ENCODE measurements around the gene ABCC6.
"Not testable (repeated sequence)": the region's sequence is repeated elsewhere in the genome, so short reads cannot be mapped to it uniquely, and the experiment has no call there.

ABCC6 gene

GRCh38 chr16:16107839-16108238, 115.5 kb downstream of the ABCC6 start (continued):
- TF ChIP-seq, protein P1, sequence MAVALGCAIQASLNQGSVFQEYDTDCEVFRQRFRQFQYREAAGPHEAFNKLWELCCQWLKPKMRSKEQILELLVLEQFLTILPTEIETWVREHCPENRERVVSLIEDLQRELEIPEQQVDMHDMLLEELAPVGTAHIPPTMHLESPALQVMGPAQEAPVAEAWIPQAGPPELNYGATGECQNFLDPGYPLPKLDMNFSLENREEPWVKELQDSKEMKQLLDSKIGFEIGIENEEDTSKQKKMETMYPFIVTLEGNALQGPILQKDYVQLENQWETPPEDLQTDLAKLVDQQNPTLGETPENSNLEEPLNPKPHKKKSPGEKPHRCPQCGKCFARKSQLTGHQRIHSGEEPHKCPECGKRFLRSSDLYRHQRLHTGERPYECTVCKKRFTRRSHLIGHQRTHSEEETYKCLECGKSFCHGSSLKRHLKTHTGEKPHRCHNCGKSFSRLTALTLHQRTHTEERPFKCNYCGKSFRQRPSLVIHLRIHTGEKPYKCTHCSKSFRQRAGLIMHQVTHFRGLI (tag by site-specific recombination; IDR thresholded peaks at IDR 0.05) = no peak
- TF ChIP-seq ZNF654 (tag by site-specific recombination; IDR thresholded peaks at IDR 0.05; ENCODE audit: low read depth) (no peak), ZSCAN30 (tag by site-specific recombination; IDR thresholded peaks at IDR 0.05) (no peak)

DNA sequence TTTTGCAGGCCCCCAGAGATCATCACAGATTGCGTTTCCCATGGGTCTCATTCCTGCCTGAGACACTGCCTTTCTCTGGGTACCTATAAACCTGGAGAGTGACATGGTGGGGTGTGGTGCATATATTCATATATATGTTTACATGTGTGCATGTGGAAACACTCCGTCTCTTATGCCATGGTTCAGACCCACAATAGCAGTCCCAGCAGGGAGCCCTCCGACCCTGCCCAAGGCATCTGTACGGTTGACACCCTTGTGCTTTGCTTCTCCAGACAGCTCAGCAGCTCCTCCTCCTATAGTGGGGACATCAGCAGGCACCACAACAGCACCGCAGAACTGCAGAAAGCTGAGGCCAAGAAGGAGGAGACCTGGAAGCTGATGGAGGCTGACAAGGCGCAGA, 116.8 kb downstream of the ABCC6 start:
- POLR2A ChIA-PET = no interaction called here
- CTCF ChIA-PET = interaction anchor here (0.7 kb wide), 1 partner anchor 8 kb away, joined by 3 read pairs; no protein-coding TSS in a partner anchor
- Histone ChIP-seq H3K4me3 (ENCODE audit: low read depth, low read length) (no peak overlapping the region), H3K4me1 (ENCODE audit: control insufficient read depth, insufficient read depth, low read length) (no peaks in the 10 kb centered on the region), H3K27ac (ENCODE audit: extremely low read depth, low read depth, low read length) (no peak overlapping the region), H3K9me3 (ENCODE audit: control insufficient read depth, insufficient read depth, low read depth, low read length) (no peaks in the 10 kb centered on the region), H3K36me3 (ENCODE audit: control insufficient read depth in 2 of 2, insufficient read depth in 1 of 2, low read length in 2 of 2) (peaks cover 13 to 68% of the 10 kb centered on the region in 2 experiments; a peak in 2 of 3 replicates)
- TF ChIP-seq ZNF830 (tag by site-specific recombination; IDR thresholded peaks at IDR 0.05; ENCODE audit: low read depth) (no peak), ZNF677 (tag by site-specific recombination; IDR thresholded peaks at IDR 0.05) (no peak), ZNF626 (tag by site-specific recombination; IDR thresholded peaks at IDR 0.05) (no peak), SCRT2 (tag by site-specific recombination; IDR thresholded peaks at IDR 0.05) (no peak)

DNA sequence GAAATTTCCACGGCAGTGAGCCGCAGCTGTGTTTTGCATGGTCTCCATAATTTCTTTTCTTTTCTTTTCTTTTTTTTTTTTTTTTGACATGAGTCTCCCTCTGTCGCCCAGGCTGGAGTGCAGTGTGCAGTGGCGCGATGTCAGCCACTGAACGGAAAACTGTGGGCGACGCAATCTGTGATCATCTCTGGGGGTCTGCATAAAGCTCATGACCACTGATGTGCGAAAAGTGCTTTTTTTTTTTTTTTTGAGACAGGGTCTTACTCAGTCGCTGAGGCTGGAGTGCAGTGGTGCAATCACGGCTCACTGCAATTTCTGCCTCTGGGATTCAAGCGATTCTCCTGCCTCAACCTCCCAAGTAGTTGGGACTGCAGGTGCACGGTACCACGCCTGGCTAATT, 117.6 kb downstream of the ABCC6 start:
- POLR2A ChIA-PET = no interaction called here
- Histone ChIP-seq H3K27ac (ENCODE audit: extremely low read depth, low read depth, low read length) (no peak overlapping the region), H3K9me3 (ENCODE audit: control insufficient read depth, insufficient read depth, low read depth, low read length) (no peaks in the 10 kb centered on the region), H3K36me3 (ENCODE audit: control insufficient read depth in 2 of 2, insufficient read depth in 1 of 2, low read length in 2 of 2) (peaks cover 10 to 64% of the 10 kb centered on the region in 2 experiments; a peak in 2 of 3 replicates), H3K4me3 (ENCODE audit: low read depth, low read length) (no peak overlapping the region), H3K4me1 (ENCODE audit: control insufficient read depth, insufficient read depth, low read length) (no peaks in the 10 kb centered on the region)
- TF ChIP-seq ZNF561 (tag by site-specific recombination; IDR thresholded peaks at IDR 0.05; ENCODE audit: borderline replicate concordance) (no peak), KLF7 (tag by site-specific recombination; IDR thresholded peaks at IDR 0.05; ENCODE audit: borderline replicate concordance) (no peak)
- CTCF ChIA-PET = interaction anchor here (0.7 kb wide), 1 partner anchor 9 kb away, joined by 3 read pairs; no protein-coding TSS in a partner anchor

GRCh38 chr16:16104804-16105141, 118.5 kb downstream of the ABCC6 start:
- H3K4me1 ChIP-seq (ENCODE audit: control insufficient read depth, insufficient read depth, low read length); H3K9me3 ChIP-seq (ENCODE audit: control insufficient read depth, insufficient read depth, low read depth, low read length); CTCF ChIA-PET; H3K4me3 ChIP-seq (ENCODE audit: low read depth, low read length); POLR2A ChIA-PET; H3K27ac ChIP-seq (ENCODE audit: extremely low read depth, low read depth, low read length): not testable (repeated sequence)
- H3K36me3 ChIP-seq (ENCODE audit: control insufficient read depth in 2 of 2, insufficient read depth in 1 of 2, low read length in 2 of 2) = peaks cover 6 to 56% of the 10 kb centered on the region in 2 experiments; a peak in 2 of 3 replicates

GRCh38 chr16:16104132-16104803, 119.0 kb downstream of the ABCC6 start:
- H3K9me3 ChIP-seq (ENCODE audit: control insufficient read depth, insufficient read depth, low read depth, low read length); H3K4me3 ChIP-seq (ENCODE audit: low read depth, low read length); CTCF ChIA-PET; POLR2A ChIA-PET; H3K4me1 ChIP-seq (ENCODE audit: control insufficient read depth, insufficient read depth, low read length); H3K27ac ChIP-seq (ENCODE audit: extremely low read depth, low read depth, low read length): not testable (repeated sequence)
- peaks cover 6 to 52% of the 10 kb centered on the region in 2 experiments; a peak in 2 of 3 replicates for H3K36me3 ChIP-seq (ENCODE audit: control insufficient read depth in 2 of 2, insufficient read depth in 1 of 2, low read length in 2 of 2)

- POLR2A ChIA-PET = no interaction called here
- TF ChIP-seq ZNF174 (tag by site-specific recombination; IDR thresholded peaks at IDR 0.05) = no peak
- no peak for TF ChIP-seq ZNF704 (tag by site-specific recombination; IDR thresholded peaks at IDR 0.05)
- TF ChIP-seq, protein P2, sequence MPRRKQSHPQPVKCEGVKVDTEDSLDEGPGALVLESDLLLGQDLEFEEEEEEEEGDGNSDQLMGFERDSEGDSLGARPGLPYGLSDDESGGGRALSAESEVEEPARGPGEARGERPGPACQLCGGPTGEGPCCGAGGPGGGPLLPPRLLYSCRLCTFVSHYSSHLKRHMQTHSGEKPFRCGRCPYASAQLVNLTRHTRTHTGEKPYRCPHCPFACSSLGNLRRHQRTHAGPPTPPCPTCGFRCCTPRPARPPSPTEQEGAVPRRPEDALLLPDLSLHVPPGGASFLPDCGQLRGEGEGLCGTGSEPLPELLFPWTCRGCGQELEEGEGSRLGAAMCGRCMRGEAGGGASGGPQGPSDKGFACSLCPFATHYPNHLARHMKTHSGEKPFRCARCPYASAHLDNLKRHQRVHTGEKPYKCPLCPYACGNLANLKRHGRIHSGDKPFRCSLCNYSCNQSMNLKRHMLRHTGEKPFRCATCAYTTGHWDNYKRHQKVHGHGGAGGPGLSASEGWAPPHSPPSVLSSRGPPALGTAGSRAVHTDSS (tag by site-specific recombination; IDR thresholded peaks at IDR 0.05) = no peak
- H3K27ac ChIP-seq (ENCODE audit: extremely low read depth, low read depth, low read length) = no peak overlapping the region
- H3K4me3 ChIP-seq (ENCODE audit: low read depth, low read length) = no peak overlapping the region
- peaks cover 0 to 59% of the 10 kb centered on the region in 2 experiments; a peak in 2 of 3 replicates for H3K36me3 ChIP-seq (ENCODE audit: control insufficient read depth in 2 of 2, insufficient read depth in 1 of 2, low read length in 2 of 2)
- no peaks in the 10 kb centered on the region for H3K4me1 ChIP-seq (ENCODE audit: control insufficient read depth, insufficient read depth, low read length)
- CTCF ChIA-PET = no interaction called here
- no peaks in the 10 kb centered on the region for H3K9me3 ChIP-seq (ENCODE audit: control insufficient read depth, insufficient read depth, low read depth, low read length)
Measured at GRCh38 chr16:16102738-16103137, 120.6 kb downstream of the ABCC6 start.
